ENCODE measurements around the gene DDX54.
A peak's percentile ranks its signal among the peaks of the same experiment; 100 is the strongest.

DDX54 gene

GRCh38 chr12:113231235-113232088 is 46.2 kb upstream of the DDX54 start:
- TF ChIP-seq, protein P1, sequence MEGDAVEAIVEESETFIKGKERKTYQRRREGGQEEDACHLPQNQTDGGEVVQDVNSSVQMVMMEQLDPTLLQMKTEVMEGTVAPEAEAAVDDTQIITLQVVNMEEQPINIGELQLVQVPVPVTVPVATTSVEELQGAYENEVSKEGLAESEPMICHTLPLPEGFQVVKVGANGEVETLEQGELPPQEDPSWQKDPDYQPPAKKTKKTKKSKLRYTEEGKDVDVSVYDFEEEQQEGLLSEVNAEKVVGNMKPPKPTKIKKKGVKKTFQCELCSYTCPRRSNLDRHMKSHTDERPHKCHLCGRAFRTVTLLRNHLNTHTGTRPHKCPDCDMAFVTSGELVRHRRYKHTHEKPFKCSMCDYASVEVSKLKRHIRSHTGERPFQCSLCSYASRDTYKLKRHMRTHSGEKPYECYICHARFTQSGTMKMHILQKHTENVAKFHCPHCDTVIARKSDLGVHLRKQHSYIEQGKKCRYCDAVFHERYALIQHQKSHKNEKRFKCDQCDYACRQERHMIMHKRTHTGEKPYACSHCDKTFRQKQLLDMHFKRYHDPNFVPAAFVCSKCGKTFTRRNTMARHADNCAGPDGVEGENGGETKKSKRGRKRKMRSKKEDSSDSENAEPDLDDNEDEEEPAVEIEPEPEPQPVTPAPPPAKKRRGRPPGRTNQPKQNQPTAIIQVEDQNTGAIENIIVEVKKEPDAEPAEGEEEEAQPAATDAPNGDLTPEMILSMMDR (IDR thresholded peaks at IDR 0.05; ENCODE audit: low read depth, low read length, missing control alignments) = no peak
- H3K4me3 ChIP-seq (ENCODE audit: low read depth, low read length) = no peak overlapping the region
- DNase-seq (ENCODE audit: low read depth) = peak; percentile 80
- in situ Hi-C loops (cut with HindIII; ENCODE audit: low sequenced_read_pairs) = no loop called here

- no peak overlapping the region for H3K4me3 ChIP-seq (ENCODE audit: low read depth, low read length)
- TF ChIP-seq, protein P1 (IDR thresholded peaks at IDR 0.05; ENCODE audit: low read depth, low read length, missing control alignments) = no peak
- in situ Hi-C loops (cut with HindIII; ENCODE audit: low sequenced_read_pairs) = no loop called here
- DNase-seq (ENCODE audit: low read depth) = no peak
Measured at GRCh38 chr12:113230315-113231234, 45.3 kb upstream of the DDX54 start.

- no peak overlapping the region for H3K4me3 ChIP-seq (ENCODE audit: low read depth, low read length)
- no peak for DNase-seq (ENCODE audit: low read depth)
- in situ Hi-C loops (cut with HindIII; ENCODE audit: low sequenced_read_pairs) = no loop called here
- TF ChIP-seq, protein P1 (IDR thresholded peaks at IDR 0.05; ENCODE audit: low read depth, low read length, missing control alignments) = no peak
Measured at GRCh38 chr12:113228394-113229028, 43.2 kb upstream of the DDX54 start.

- in situ Hi-C loops (cut with HindIII; ENCODE audit: low sequenced_read_pairs) = no loop called here
- no peak for DNase-seq (ENCODE audit: low read depth)
- TF ChIP-seq, protein P1 (IDR thresholded peaks at IDR 0.05; ENCODE audit: low read depth, low read length, missing control alignments) = no peak
- H3K4me3 ChIP-seq (ENCODE audit: low read depth, low read length) = no peak overlapping the region
Measured at GRCh38 chr12:113227686-113228391, 42.6 kb upstream of the DDX54 start.

DNA sequence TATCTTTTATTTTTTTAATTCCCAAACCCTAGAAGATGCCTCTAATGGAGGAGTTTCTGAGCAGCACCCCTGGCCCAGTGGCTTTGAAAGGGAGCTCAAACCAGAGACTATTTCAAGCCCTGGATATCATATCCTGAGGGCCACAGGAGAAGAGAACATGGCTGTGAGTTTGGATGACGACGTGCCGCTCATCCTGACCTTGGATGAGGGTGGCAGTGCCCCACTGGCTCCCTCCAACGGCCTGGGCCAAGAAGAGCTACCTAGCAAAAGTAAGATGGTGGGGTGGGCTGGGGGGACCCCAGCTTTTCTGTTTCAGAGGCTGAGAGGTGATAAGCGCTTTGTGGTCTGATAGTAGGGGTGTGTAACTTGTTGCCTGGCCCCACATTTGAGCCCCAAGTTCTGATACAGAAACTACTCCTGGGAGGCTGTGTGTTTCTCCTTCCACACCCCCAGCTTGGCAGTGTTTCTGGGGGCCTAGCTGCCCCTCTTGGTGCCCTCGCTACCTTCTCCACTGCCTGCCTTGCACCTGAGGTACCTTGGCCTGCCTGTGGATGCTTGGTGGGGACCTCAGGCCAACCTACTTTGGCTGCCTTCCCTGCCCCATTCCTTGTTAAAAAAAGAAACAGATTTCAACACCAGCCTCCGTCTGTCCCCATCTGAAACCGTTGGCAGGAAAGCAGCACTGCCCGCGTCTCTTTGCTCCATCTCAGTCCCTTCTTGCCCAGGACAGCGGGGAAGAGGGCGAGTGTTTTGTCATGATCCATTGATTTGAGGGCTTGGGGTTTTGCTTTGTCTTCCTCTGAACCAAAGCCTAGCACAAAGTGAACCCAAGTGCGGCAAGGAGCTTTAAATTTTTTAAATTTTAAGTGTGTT is 41.7 kb upstream of the DDX54 start:
- in situ Hi-C loops (cut with HindIII; ENCODE audit: low sequenced_read_pairs) = no loop called here
- H3K4me3 ChIP-seq (ENCODE audit: low read depth, low read length) = no peak overlapping the region
- TF ChIP-seq, protein P1 (IDR thresholded peaks at IDR 0.05; ENCODE audit: low read depth, low read length, missing control alignments) = no peak
- no peak for DNase-seq (ENCODE audit: low read depth)

Data from astrocyte of the cerebellum (primary cell).